Fibroblast of skin of right biceps (primary cell): Measurements from ENCODE around the gene HDGF.
A peak's percentile ranks its signal among the peaks of the same experiment; 100 is the strongest.

Source experiments
- DNase-seq: peaks from one replicate; pipeline ENCODE4 v3.0.0-alpha.2; 2013

HDGF gene

DNA sequence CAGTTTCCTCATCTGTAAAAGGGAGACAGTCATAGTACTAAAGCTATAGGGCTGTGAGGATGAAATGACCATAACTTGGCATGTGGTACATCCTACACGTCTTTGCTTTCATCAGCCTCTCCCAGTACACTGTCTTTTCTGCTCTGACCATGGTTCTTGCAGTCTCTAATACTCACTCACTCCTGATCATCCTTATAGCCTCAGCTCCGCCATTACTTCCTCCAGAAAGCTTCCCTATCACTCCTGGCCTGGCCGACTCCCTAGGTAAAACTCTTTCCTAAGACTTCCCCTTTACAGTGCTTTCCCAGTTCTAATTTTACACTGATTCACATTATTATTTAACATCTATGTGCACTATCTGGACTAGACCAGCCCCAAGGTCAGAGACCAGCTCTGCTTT is 5.6 kb downstream of the HDGF start:
- DNase-seq = no peak

DNA sequence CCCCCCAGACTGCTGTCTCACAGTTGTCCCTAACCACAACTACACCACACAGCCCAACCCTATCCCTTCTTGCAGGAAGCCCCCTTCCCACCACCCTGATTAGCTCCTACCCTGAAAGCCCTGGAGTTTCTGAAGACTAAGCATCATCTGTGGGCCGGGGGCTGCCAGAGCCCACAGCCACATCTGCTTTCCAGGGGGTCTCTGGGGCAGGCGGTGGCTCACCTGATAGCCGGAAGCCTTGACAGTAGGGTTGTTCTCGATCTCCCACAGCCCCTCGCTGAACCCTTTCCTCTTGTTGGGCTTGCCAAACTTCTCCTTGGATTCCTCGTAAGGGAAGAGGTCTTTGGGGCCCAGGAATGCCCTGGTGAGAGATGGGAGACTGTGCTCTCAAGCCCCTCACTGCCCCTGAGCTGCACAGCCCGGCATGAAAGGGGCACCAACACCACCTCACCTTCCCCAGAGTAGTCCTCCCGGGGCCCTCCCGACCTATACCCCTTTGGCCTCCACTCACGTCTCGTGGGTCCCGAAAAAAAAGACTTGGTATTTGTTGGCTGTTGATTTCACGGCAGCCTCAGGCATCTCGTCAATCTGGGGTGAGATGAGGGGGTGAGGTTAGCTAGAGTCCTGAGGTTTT is 6.6 kb downstream of the HDGF start:
- no peak for DNase-seq

DNA sequence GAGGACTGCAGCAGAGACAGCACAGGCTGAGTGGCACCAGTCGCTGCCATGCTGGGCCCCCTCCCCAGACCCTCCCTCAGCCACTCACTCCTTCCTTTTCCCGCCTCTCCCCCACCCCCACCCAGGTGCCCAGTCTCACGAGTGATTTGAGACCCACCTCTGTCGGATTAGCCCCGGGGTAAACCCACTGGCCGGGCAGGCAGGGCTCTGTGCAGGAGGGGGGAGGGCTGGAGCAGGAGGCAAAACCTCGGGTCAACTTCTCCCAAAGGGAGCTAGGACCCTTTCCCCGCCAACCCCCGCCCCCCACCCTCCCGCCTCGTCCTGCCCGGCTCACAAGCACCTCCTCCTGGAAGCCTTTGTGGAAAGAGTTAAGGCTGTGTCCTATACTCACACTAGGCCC is 7.1 kb downstream of the HDGF start:
- DNase-seq = no peak

DNA sequence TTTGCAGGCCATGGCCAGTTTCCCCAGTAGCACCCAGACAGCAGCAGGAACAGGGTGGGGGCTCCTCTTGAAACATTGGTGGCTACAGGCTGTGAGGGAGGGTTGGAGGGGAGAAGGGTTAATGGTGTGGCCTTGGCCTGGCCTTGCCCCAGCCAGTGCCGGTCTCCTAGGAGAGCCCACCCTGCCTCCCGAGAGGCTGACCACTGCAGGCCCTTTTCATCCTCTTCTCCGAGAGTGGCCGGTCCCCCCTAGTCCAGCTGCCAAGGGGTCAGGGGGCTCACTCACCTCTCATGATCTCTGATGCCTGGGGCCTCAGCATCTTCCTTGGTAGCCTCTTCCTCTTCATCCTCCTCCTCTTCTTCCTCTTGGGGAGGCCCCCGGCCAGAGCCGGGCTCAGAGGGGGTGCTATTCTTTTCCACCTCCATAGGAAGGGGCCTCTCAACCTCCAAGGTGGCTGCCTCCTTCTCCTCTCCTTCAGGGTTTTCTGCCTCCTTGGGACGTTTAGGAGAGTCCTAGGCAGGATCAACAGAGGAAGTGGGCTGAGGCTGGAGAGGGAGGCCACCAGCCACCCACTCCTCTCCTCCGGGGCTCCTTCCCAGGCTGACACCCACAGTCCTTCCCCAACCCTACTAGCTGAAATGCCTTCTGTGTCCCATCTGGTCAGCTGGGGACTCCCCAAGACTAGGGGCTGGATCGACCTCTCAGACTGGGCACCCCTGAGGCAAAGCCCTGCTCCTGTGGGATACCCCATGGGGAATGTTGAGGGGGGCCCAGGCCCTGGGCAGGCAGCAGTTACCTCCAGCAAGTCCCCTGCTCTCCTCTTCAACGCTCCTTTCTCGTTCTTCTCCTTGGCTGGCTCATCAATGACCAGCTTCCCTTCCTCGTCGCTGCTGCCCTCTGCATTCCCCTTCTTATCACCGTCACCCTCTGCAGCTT is 7.8 kb downstream of the HDGF start:
- DNase-seq = no peak

DNA sequence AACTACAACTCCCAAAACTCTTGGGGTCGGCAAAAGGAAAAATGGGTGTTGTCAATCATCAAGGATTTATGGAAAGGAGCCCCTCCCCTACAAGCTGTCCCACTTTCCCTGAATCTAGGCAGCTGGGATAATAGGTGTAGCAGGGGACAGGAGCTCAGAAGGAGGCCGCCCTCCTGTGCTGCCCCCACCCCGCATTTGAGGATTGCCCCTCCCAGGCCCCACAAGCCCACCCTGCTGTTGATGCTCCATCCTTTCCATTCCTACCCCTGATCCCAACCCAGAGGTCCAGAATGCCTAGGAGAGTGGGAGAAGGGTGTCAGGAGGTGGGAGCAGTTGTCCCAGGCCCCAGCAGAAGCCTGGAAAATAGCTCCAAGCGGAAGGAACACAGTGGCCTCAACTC is 8.7 kb downstream of the HDGF start:
- DNase-seq = no peak

DNA sequence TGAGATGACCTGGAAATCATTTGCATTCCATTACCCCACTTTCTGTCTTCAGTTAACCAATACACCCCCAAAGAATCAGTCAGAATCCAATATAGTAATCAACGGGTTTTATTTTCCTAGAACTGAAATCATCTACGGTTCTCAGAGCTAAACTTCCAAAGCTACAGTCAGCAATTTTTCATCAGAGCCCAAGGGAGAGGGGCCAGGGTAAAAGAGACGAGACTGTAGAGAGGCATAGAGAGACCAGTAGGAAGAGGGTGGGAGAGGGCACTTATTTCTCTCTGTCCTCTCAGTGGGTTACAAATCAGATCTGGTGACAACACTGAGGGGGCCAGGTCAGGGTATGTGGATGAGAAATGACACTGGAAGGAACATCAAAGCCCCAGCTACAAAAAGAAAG is 9.5 kb downstream of the HDGF start:
- no peak for DNase-seq

DNA sequence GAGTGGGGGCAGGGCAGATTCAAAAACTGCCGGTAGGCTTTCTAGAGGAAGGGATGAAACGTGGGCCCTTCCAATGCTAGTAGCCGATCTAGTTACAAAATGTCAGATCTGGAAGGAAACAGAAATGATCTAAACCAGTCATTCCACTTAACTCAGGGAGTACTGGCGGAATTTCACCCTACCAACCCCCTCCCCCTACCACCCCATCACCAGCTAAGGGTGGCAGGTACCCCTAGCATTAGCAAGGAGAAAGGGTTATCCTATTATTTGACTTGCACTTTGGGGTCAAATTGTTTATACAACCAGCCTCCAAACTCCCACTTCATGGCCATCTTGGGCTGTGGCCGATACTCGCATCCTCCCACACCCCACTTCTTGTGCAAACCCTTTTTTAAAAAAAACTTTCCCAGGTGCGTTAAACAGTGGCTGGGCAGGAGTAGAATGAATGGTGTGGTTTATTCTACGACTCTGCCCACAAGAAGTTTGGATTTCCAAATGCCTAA is 9.9 kb downstream of the HDGF start:
- DNase-seq = no peak

DNA sequence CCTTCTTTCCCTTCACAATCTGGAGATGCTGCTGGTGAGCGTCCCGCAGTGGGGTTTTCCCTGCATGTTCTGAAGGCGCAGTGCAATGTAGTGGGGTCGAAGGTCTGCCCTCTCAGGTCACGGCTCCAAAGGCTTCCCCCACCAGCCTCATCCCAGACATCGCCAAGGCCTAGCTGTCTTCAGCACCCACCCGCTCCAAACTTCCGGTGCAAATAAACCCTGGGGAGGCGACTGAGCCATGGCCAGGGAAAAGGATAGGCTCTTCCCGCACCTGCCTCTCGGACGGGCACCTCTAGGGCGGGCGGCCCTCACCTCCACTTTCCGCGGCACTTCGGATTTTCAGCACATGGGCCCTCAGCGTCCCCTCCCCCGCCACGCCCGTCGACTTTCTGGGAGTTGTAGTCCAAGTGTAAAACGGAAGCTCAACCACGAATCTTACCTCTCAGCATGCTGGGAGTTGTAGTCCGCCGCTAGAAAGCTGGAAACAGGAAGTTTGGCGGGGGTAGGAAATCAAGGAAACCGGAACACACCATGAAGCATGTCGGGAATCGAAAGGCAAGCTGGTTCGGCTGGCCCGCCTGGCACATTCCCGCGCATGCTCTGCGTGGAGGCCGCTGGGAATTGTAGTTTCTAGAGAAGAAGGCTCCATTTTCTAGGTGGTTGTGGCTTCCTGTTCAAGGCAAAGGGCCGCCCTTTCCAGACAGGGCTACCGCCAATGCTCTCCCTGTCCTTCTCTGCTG is 10.6 kb downstream of the HDGF start, which contains the start of gene MRPL24:
MRPL24 (minus strand) TSS at position 348 of the 740 bp plus-strand sequence. CDS start 2,384 bp downstream, outside the sequence.
- DNase-seq = peak; percentile 100

DNA sequence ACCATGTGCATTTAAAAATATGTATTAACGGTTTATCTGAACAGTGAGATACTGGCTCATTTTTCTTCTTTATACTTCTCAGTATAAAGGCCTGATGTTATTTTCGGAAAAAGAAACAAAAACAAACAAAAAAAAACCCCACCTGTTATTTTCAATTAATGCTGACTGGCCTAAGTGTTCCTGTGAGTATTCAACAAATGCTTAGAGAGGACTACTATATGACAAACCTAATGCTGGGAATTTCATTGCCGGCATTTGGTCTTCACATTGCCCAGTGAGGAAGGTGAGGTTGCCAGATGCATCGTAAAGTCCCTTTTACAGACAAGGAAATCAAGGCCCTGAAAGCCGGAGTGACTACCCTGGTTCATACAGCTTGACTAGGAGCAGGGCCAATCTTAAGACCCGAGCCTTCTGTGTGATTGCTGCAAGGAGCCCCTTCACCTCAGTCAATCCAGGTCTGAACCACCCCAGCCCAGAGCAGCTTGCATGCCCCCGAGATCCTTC is 11.2 kb downstream of the HDGF start:
- DNase-seq = no peak

DNA sequence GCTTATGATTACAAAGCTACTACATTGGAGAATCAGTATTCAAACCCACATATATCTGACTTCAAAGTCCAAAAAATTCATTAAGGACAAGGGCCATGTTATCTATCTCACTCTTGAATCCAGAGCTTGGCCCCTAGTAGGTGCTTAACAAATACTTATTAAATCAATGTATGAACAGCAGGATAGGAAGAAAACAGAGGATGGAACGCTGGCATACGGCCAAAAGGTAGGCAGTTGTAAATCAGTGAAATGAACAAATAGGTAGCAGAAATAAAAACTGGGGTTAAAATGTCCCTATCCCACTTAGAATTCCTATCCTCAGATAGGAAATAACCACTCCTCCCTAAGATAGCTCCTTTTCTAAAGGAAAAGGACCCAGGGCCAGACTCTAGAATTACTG is 12.6 kb downstream of the HDGF start:
- DNase-seq = no peak

DNA sequence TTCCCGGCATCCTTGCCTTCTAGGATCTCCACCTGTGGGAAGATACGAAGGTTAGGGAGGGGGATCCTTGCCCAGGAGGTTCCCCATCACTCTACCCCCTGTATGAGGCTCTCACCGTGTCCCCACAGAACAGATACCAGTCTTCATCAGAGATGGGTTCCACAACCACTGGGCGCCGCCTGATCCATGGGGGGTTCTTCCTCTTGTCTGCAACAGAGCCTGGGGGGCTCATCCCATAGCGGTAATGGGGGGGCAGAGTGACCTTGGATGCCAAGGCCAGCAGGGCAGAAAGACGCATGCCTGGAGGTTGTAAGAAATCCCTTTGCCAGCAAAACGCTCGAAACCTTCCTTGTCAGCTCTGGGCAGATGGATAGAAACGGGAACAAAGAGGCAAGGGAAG is 13.1 kb downstream of the HDGF start:
- no peak for DNase-seq

DNA sequence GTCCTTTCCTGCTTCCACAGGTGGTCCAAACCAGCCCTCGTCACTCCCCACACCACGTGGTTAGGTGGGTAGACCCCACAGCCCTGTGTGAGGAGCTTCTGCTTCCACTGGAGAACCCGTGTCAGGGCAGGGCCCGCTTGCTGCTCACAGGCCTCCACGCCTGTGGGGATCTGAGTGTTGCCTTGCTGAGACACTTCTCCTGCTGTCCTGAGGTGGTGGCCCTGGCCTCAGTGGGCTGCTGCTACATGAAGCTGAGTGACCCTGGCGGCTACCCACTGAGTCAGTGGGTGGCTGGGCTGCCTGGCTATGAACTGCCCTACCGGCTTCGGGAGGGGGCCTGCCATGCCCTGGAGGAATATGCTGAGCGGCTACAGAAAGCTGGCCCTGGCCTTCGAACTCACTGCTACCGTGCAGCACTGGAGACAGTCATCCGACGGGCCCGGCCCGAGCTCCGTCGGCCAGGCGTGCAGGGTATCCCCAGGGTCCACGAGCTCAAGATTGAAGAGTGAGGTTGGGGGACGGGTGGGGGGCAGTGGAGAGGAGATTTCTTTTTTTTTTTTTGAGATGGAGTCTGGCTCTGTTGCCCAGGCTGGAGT is 17.4 kb downstream of the HDGF start:
- DNase-seq = no peak

DNA sequence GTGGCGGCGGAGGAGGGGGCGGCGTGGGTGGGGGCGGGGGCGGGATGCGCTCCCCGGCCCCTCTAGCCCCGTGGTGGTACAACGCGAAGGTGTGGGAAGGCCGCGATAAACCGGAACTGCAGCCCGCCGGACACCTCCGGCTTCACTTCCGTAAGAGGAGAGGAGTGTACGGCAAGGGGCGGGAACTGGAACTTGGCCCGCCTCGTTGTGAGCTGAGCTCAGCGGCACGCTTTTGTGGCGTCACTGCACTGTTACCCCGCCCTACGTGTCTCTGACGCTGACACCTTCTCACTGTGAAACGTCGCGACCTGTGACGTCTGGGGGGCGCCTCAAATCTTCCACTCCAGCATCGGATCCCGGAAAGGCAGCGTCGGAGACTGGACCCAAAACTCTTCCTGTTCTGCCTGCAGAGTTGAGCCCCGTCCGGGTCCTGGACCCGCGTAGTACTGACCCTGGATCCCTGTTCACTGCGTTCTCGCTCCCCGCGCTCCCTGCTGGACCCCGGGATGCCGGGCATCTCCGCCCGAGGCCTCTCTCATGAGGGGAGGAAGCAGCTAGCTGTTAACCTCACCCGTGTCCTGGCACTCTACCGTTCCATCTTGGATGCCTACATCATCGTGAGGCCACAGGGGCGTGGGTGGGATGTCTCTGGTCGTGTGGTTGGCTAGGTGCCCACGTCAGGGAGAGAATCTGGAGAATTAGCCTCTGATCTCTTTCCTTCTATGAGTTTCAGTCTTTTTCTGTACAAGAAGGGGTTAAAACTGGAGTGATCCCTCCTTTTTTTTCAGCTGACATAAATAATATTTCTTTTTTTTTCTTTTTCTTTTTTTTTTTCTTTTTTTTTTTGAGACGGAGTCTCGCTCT is 22.6 kb downstream of the HDGF start, which contains the start of gene ISG20L2:
ISG20L2 (minus strand) TSS at position 168 of the 864 bp plus-strand sequence. CDS start 1,114 bp downstream, outside the sequence.
- peak; percentile 98 for DNase-seq

DNA sequence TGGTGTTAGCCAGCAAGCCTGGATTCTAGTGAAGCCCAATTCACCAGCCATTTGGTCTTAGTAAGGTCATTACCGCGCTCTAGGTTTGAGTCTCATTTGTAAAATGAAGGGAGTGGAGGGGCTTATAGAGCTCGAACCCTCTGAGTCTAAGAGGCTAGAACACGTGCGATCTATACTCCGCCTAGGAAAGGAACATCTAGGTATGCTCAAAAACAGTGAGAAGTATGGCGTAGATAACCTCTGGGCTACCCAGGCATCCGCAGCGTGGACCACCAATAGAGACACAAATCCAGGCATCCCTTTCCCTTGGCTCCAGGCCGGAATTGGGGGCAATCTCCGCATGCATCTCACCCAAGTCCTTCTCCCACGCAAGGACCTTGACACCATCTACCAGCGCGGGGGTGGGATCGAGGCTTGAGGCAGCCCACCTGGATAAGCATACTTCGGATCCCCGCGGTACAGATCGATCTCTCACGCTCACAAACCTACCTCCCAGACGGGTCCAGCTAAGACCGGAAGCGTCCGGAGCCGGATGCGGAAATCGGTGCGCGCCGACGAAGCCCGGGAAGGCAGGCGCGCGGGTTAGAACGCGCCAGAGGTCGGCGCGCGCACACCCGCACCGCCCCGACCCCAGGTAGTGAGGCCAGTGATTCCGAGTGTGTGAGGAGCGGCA is 23.4 kb downstream of the HDGF start, which contains the start of gene METTL25B:
METTL25B (plus strand) TSS at position 544 of the 673 bp plus-strand sequence. CDS start 636 bp downstream, outside the sequence.
- DNase-seq = peak; percentile 81

DNA sequence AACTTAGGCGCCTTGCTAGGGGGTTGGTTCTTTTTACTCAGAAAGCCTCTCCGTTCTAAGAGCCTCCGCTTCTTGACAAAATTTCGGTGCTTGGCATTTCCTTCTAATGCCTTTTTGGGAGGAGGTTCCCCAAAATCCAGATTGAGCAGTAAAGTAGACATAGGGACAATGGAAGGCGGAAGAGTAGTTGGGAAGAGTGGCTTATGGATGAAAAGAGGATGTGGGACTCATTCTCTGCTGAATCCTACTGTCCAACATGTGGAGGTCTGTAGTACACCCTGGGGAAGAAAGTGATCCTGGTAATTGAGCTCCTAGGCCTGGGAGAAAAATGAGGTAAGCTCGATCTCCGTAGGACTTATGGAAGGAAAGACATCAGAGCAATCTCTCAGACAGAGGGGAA is 24.0 kb downstream of the HDGF start:
- no peak for DNase-seq

DNA sequence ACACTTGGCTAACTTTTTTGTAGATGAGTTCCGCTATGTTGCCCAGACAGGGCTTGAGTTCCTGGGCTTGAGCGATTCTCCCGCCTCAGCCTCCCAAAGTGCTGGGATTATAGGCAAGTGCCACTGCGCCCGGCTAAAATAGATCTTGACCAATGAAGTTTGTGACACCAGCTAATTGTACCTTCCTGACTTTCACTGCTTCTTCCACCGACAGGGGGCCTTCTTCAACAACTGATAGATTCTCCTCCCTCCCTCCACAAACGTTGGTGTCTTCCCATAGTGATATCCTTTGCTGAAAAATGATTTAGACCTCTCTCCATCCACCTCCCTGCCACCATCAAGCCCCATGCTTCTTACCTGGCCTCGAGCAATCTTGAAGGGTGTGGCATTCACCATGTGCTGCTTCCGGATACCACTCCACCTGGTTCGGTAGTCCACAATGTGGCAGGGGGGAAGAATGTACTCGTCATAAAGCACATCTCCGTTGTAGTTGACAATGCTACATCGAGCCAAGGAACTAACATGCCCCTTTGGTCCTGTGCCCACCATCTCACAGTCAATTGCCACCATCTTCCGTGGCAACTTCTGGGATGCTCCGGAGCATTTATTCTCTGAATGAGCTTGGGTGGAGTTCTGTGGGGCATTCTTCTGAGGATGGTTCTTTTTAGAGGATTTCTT is 24.8 kb downstream of the HDGF start:
- peak; percentile 70 for DNase-seq

DNA sequence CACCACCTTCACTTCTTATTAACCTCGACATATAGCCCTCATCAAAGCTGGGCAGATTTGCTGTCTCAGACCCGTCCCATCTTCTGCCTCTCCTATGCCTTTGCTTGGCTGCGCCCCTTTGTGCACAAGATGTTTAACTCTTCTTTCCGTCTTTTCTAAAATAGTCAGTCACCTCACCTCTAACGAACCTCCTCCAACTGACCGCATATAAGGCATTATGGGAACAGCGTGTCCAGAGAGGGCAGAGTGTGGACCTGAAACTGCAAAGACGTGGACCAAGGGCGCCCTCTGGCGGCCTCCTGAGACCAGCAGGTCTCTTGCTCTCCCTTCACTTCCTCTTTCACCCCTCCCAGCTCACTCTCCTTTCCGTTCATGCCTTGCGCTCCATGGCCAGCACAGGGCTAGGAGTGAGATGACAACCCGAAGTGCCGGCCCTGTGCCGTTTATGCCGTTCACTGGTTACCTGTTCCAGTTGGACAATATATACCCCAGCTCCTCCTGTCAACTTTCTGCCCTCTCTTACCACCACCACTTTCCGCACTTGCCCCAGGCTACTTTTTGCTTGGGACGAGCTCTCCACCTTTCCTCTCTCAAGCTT is 25.7 kb downstream of the HDGF start:
- DNase-seq = peak; percentile 81

DNA sequence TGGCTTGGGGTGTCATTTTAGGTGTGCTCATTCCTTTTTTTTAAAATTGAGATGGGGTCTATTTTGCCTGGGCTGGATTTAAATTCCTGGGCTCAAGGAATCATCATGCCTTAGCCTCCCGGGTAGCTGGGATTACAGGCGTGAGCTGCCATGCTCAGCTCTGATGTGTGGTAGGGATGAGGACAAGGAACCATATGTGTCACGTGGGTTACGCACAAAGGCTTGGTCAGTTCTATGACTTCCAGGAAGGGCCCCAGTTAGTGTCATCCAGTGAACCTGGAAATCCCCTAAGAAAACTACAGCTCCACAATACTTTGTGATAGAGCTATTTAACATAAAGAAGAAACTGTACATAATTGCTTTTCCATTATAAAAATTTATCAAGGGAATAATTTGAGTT is 29.9 kb downstream of the HDGF start:
- no peak for DNase-seq

DNA sequence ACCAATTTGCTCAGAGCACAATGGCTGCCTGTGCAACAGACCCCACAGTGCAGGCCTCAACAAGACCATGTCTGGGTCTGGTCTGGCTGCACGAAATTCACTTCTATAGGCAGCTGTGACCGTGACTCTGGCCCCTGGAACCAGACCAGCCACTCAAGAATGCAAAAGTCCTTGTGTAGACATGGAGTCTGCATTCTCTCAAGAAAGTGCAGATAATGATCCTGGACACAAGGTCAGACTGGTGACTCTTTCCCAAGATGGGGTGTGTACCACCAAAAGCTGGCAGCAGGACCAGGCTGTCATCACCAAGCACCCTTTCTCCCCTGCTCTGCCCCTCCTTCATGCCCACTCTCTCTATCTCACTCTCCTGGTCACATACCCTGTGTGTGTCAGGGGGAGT is 30.3 kb downstream of the HDGF start:
- no peak for DNase-seq

DNA sequence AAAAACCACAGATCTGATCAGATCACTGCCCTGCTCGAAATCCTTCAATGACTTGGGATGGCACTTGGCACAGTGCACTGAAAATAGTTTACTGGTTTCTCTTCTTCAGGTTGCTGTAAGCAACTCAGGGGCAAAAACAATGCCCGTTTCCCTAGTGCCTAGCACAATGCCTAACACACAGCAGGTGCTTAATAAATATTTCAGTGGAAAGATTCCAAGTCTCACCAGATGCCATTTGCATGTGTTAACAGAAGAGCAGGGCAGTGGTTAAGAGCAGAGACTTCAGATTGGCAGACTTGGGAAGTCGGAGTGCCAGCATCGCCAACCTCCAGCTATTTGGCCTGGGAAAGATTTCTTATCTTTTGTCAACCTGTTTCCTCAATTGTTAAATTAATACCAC is 34.1 kb downstream of the HDGF start:
- DNase-seq = no peak
